CD4-positive, alpha-beta T cell treated with Interleukin-2 at 100 ng/mL for 4 hours (primary cell): ENCODE measurements around the gene CMTM4.
"Not testable (repeated sequence)": the region's sequence is repeated elsewhere in the genome, so short reads cannot be mapped to it uniquely, and the experiment has no call there.

ENCODE experiments used
- DNase-seq: peaks from one replicate; pipeline ENCODE4 v3.0.0-alpha.2; 2020; ENCODE audit warnings: low spot score

CMTM4 gene

DNA sequence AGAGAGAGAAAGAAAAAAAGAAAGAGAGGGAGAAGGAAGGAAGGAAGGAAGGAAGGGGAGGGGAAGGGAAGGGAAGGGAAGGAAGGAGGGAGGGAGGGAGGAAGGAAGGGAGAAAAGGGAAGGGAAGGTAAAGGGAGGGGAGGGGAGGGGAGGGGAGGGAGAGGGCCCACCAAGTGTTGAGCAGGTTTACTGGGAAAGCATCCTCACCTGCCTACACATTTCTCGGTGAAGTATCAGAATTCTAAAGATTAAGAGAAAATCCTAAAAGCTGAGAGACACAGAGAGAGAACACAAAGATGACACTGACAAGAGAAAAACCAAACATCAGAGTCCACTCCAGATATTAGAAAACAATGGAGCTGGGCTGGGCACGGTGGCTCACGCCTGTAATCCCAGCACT lies 104.3 kb downstream of the CMTM4 start:
- no peak for DNase-seq

DNA sequence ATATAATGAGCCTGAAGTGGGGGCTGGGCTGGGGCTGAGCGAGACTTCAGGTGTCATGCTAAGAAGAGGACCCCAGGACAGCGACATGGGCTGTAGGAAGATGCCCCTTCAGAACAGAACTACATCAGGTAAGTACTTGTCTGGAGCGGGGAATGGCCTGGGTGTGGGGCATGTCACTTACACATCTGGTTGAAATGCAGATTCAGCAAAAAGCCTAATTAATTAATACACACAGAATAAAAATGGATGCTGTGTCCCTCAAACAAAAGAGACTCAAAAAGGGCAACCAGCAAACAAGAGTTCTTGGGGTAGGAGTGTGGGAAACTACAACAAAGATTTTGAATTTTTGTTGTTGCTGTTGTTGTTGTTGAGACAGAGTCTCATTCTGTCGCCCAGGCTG lies 105.5 kb downstream of the CMTM4 start:
- DNase-seq, result no peak

DNA sequence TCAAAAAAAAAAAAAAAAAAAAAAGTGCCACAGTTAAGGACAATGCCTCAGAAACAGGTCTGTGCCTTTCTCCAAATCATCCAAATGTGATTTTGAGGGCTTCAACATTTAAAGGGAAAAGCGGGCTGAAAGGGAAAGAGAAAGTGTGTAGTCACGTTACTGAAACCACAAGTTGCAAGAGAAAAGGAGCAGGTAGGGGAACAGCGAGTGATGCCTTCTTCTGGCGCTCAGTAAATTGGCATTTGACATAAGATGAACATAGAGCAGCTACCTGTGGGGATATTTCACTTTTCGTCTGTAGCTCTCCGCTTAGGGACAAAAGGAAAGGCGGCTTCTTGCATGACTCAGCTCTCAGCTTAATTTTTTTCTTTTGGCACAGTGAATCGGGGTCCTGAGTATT lies 106.2 kb downstream of the CMTM4 start:
- peak; percentile 46 for DNase-seq

DNA sequence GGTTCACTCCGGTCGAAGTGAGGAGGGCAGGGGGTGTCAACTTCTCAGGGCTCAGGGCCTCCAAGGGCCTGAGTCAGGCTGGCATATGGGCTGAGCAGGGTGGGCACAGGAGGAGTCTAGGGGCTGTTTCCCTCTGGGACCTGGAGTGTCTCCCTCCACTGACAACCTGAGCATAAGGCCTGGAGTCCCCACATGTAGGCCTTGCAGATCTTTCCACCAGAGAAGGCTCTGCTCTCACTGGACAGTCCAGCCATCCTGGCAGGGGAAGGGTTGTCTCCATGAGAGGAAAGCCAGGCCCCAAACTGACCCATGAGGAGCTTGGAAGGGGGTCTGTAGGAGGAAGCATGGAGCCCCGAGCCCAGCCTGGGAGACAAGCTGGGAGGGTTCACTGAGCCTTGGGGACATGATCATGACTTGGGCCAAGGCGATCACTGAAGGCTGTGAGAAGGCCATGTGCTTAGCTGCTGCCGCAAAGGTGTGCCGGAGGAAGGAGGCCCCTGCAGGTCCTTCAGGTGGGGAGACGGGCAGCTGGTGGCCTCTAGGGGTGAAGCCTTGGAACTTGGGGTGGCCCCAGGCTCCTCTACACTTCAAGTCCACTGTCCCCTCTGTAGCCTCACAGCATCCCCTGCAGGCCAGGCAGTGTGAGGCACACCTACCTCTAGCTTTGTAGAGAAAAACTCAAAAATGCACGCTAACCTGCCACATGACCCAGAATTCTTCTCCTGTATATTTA lies 107.4 kb downstream of the CMTM4 start:
- peak; percentile 75 for DNase-seq

DNA sequence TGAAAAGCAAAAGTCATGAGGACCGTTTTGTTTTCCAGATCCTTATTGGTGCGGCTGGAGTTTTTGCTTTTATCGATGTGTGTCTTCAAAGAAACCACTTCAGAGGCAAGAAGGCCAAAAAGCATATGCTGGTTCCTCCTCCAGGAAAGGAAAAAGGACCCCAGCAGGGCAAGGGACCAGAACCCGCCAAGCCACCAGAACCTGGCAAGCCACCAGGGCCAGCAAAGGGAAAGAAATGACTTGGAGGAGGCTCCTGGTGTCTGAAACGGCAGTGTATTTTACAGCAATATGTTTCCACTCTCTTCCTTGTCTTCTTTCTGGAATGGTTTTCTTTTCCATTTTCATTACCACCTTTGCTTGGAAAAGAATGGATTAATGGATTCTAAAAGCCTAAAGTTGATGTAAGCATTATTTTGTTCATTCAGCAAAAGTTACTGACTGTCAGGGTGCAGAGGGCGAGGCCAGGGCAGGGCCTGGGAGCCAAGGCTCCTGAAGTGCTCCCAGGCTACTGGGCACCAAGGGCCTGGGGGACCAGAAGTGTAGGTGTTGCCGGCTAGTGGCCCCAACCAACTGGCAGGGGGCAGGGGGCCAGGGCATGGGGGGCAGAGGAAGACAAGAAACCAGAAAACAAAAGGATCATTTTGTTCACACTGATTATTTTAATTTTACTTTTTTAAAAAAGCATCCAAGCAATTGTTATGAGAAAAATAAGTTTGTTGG lies 108.5 kb downstream of the CMTM4 start:
- DNase-seq, result no peak

DNA sequence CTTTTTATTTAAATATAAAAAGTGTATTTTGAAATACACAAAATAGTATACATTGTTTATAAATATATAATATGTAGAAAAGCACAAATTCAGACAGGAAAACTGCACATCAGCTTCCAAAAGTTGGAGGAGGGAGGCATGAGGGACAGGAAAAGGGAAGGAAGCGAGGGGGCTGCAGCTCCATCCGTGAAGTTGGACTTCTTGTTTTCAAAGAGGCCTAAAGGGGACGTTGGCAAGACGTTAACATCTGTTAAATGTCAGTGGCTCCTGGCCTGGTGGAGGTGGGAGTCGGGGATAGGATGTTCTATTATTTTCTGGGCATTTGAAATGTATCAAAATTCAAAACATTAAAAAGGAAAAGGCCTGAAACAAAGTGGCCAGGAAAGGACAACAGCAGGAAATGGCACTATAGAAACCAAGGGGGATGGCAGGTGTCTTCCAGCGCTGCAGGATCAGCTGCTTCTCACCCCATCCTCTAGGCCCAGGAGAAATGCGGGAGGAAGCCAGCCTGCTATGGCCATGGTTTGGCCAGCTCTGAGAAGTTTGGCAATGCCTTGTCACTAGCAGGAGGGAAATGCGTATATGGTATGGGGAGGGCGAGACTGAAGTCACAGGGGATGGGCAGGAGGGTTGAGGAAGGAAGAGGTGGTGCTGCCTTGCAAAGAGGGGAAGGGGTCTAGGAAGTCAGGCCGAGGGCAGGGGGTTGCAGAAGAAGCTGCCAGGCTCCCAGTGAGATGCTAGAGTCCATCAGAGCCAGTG lies 110.9 kb downstream of the CMTM4 start:
- no peak for DNase-seq

DNA sequence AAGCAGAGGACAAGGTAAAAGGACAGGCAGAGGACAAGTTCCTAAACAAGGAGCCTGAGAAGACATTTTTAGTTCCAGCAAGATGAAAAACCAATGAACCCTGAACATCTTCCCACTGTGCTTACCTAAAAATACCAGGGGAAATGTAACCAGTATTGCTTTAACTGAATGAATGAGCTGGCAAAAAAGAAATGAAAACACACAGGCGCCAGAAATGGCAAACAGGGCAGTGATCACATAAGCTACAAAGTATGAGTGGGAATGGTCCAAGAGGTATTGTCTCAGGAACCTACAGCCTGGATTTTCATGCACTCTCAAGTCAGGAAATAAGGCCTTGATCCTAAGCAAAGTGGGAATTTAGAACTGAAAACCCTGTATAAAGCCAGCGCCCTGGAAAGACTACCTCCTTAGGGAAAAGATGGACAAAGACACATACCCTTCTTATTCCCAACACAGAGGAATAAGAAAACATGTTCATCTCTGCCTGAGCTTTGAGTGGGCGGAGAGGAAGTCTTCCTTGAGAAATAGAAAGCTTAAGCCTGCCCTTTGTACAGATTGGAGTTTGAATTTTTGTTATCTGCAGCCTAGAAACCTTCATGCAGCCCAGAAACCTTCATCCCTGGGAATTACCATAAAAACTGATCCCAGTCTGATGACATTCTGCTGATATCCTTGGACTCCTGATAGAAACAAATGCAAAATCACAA lies 115.1 kb downstream of the CMTM4 start:
- DNase-seq, result no peak

DNA sequence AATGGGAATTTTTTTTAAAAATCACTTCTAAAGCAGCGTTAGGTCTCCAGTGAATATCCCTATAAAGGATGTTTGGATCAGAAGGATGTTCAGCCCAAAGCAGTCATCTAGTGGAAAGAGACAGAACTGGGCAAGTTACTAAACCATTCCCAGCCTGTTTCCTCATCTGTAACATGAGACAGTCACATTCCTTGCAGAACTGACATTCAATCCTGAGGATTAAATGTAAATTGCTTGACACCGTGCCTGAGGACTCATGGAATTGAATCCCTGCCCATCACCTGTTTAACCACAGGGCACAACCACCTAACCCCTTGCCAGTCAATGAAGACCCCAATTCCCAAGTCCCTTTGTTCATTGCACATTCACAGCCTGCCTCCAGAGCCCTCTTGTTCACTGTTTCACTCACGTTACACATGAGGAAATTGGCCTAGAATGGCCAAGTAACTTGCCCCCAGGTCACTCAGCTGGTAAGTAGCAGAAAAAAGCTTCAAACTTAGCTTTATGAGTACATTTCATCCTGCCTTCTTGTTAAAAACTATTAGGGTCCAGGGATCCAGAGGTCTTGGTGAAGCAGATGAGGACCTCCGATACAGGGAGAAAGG lies 115.8 kb downstream of the CMTM4 start:
- DNase-seq, result no peak

DNA sequence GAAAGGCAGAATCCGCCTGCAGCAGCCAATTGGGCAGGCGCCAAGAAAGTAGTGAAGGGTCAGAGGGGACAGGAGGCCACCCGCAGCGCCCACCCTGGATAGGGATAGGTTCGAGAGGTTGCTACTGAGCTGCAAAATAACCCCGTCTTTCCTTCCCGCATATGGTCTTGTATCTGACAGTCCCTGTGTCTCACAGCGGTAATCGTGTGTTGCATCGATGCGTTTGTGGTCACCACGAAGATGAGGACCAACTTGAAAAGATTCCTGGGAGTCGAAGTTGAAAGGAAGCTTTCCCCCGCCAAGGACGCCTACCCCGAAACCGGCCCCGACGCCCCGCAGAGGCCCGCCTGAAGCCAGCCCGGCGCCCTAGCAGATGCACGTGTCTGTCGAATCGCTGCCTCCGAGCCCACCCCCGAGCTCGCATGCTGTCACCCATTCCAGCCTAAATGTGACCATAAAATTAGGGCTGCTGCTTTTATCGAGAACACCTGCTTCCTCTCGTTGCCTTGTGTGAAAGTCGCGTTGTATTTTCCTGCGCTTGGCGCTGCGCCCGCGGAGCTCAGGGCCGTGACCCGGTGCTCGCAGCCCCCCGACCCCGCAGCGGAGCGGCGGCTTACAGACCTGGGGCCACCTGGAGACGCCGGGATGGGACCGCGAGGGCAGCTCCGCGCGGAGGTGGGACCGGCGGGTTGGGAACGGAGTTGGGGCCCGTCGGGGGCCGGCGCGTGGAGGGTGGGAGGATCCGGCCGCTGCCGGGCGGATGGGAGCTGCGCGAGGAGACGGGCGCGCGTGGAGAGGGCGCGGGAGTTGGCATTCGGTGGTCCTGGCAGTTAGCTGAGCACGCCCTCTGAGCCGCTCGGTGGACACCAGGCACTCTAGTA lies 117.7 kb downstream of the CMTM4 start, which contains the start of gene CMTM2:
Gene CMTM2, plus strand, starts transcription at position 813 of the 881 bp plus-strand sequence. CDS start 145 bp downstream, outside the sequence.
- DNase-seq, result no peak

DNA sequence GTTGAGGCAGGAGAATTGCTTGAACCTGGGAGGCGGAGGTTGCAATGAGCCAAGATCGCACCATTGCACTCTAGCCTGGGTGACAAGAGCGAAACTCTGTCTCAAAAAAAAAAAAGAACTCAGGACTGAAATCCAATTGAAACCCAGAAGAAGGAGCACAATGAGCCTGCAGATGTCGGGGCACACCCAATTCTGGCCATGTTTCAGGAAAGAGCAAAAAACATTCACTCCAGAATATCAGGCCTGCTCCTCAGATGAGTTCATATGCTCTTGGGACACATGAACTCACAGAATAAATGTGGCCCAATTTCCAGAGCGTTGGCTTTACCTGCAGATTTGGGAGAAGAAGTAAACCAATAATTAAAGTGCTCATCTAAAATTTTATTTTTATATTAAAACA lies 120.2 kb downstream of the CMTM4 start:
- no peak for DNase-seq

DNA sequence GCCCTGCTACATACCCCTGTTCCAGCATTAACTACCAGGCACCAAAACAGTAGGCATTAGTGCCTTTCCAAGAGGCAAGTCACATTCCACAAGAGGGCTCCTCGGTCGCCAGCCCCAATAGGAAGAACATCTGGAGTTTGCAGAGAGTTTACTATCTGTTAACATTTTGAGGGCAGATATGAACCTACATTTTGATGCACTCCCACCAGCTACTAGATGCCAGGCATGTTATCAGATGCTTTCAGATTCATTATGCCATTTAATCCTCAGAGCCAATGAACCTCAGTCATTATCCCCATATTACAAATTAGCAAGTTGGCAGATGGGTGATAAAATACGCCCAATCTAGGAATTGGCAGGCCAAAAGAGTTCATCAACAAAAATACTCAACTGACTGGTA lies 121.5 kb downstream of the CMTM4 start:
- no peak for DNase-seq

DNA sequence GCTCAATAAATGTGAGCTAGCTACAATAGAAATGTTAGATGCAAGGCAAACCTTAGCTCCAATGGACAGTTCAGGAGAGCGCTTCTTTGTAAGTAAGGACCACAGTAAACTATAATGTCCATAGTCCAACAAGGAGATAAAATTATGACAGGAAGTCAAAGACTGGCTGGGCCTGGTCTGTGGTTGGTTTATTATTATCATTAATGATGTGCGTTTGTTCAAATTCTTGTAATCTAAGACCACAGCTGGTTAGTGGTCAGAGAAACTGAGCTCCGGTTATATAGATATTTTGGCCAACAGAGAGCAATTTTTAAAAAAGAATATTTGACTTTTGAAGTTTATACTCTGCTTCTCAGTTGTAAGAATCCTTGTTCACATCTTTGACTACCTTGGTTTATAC lies 122.0 kb downstream of the CMTM4 start:
- DNase-seq, result no peak

DNA sequence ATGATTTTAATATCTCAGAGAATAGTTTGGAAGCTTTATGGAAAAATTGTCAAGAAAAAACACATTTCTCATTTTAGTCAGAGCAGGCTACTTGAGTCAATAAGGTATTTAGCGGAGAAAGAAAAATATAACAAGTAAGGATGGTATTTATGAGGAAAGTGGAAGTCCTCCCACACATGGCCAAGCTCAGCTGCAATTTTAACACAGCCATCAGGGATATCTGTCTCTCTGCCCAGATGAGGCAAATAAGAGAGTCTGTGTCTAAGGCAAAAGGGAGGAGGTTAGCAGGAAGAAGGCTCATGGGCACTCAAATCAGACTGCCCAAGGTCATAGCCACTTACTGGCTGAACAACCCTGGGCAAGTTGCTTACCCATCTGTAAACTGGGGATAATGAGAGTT lies 122.5 kb downstream of the CMTM4 start:
- no peak for DNase-seq

DNA sequence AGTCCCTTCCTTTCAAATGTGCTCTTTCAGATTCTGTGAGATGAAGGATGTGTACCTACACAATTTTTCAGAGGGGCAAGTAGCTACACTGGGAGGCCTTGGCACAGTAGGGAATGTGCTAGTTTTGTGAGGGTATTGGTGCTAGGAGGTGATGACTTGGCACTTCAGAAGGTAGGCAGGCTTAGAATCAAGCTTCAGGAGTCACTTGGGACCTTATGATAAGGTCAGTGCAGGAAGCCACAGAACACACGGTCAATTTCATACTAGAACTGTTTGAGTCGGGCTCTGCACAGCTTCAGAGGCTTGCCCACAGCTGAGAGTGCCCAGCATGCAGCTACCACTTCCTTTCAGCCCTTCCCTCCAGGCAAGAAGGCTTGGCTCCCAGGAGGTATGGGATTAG lies 124.2 kb downstream of the CMTM4 start:
- DNase-seq, result no peak

DNA sequence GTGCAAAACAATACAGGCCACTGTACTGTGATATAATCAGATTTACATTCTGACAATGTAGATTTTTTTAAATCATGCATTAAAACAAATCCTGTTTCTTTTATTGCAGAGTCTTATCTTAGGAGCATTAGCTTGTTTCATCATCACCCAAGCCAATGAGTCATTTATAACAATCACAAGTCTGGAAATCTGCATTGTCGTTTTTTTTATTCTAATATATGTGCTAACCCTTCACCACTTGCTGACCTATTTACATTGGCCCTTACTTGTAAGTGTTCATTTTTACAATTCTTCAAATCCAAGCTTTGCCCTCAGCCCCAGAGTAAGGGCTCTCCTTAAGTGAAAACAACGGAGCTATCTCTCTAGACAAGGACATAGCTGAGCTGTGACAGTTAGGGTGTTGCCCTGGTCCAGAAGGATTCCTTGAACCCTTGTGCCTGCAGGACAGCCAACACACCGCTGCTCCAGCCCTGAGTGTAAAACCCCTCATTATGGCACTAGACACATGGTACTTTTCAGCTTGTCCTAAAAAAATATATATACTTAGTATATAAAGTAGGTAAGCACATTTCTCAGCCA lies 126.6 kb downstream of the CMTM4 start:
- no peak for DNase-seq

DNA sequence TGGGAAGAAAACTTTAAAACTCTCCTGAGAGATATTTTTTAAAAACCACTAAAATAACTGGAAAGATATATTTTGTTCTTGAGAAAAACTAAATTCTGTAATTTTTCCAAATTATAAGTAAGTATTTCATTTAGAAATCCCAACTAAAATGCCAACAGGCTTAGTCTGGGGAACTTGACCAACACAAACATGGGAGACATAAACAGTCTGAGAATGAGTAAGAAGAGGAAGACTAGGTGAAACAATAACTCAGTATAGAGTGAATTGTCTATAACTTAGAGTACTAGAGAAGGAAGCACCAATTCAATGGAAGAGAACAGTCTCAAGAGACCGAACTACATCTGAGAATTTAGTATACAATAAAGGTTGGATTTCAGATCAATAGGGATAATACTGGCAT lies 127.4 kb downstream of the CMTM4 start:
- no peak for DNase-seq

DNA sequence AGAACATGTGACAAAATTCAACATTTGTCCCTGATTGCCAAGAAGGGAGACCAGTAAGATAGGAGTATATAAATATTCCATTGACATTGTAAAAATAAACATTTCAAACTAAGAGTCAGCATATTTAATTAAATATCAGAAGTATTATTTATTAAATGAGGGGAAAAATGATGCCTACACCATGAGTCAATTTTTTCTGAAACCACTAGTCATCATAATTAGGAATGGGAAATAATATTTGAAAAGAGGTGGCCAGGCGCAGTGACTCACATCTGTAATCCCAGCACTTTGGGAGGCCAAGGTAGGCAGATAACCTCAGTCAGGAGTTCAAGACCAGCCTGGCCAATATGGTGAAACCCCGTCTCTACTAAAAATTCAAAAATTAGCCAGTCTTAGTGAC lies 128.2 kb downstream of the CMTM4 start:
- DNase-seq, result no peak

DNA sequence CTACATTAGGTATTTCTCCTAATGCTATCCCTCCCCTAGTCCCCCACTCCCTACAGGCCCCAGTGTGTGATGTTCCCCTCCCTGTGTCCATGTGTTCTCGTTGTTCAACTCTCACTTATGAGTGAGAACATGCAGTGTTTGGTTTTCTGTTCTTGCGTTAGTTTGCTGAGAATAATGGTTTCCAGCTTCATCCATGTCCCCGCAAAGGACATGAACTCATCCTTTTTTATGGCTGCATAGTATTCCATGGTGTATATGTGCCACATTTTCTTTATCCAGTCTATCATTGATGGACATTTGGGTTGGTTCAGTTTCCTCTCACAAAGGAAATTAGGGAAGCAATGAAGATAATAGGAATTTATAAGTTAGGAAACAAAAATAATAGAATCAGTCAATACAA lies 129.3 kb downstream of the CMTM4 start:
- DNase-seq, result not testable (repeated sequence)

DNA sequence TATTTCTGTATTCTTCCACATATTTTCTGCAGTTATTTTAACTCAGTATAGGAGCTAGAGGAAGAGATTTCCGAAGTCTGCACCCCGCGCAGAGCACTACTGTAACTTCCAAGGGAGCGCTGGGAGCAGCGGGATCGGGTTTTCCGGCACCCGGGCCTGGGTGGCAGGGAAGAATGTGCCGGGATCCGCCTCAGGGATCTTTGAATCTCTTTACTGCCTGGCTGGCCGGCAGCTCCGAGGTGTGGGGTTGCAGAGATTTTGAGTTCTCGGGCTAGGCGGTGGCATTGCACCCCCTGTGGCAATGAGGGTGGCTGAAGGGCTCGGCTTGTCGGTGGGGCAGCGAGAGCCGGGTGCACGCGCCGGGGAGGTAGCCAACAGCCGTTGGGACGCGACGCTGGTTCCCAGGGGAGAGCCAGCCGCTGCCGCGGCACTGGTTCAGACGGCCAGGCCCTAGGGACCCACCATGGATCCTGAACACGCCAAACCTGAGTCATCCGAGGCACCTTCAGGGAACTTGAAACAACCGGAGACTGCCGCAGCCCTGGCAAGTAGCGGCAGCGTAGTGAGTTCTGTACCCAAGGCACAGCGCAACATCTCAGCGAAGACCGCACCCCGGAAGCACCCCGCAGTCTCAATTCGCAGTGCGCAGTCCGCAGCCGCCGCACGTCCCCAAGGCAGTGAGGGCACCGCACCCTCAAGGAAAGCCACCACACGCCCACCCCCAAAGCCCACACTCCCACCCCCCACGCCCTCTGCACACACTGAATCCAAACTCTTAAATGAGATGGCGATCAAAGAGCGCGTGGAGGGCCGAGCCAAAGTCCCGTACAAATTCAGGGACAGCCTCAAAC lies 130.3 kb downstream of the CMTM4 start, which contains the start of gene CMTM1:
Gene CMTM1, plus strand, starts transcription at position 389 of the 851 bp plus-strand sequence. Its CDS starts 75 bp downstream, at position 464.
- DNase-seq, result no peak
